K562 (cell line): ENCODE measurements around the gene HSD3B2. TPM values are rescaled to one million over a fixed set of nuclear protein-coding genes. Genes with fewer than 3 reads are reported as not detected.

Experiments
- ATAC-seq: fragments of 200-7000 bp; cut with Tn5 transposase; 3 replicates; pipeline ENCODE4 v1.9.1; 2020; ENCODE audit warnings: moderate library complexity
- BruUV-seq: library from RNA; stranded (reverse); fragments of 400-500 nt; replicated peaks from 2 replicates; lab custom pipeline; 2021; lab: Mats Ljungman, UMichigan
- CTCF ChIA-PET: fragments of 300-600 bp; formaldehyde crosslinking; extraction: SDS; loops from one replicate; lab custom pipeline; 2021; ENCODE audit warnings: low intra/inter-chr PET ratio; lab: Yijun Ruan, JAX
- POLR2A ChIA-PET: fragments of 300-600, 350-650 bp; sonication (Branson Sonifier 250); formaldehyde crosslinking; extraction: SDS; loops from one replicate; lab custom pipeline; 2021; ENCODE audit warnings: antibody characterized with exemption, inconsistent platforms; lab: Yijun Ruan, JAX
- DNase-seq, 4 experiments: peaks; one replicate each; pipeline versions ENCODE4 v3.0.0 to v3.0.0-alpha.2; 2011 to 2018; ENCODE audit warnings: low spot score in 3 of 4, mixed read lengths in 3 of 4; ENCODE audit errors: extremely low read depth in 1 of 4
- FAIRE-seq: peaks from 2 replicates; lab custom pipeline; 2011; peaks lifted over from hg19 to GRCh38; lab: Jason Lieb, UNC
- H2AFZ ChIP-seq: 2 replicates; pipeline ENCODE4 v1.6.0; 2011; ENCODE audit warnings: low read depth, low read length, control low read depth, inconsistent platforms
- H3K27ac ChIP-seq: fragments of 200-600 bp; 3 replicates; pipeline ENCODE4 v1.8.0; 2011; ENCODE audit warnings: low read depth, mild to moderate bottlenecking, control low read depth, inconsistent platforms, low read length, moderate library complexity, mixed read lengths; ENCODE audit errors: extremely low read depth
- H3K27me3 ChIP-seq, 2 experiments: fragments of 300-600 bp in 1 of 2; 2 replicates in 1 of 2; 3 replicates in 1 of 2; pipeline versions ENCODE4 v1.6.0 to v1.8.0; 2011; ENCODE audit warnings: inconsistent platforms in 2 of 2, low read length in 2 of 2, mild to moderate bottlenecking in 1 of 2, mixed read lengths in 1 of 2, moderate library complexity in 1 of 2; ENCODE audit not compliant: control insufficient read depth in 2 of 2, insufficient read depth in 2 of 2
- H3K36me3 ChIP-seq: fragments of 300-600 bp; 3 replicates; pipeline ENCODE4 v1.8.0; 2011; ENCODE audit warnings: mild to moderate bottlenecking, low read length, inconsistent platforms; ENCODE audit not compliant: control insufficient read depth, insufficient read depth
- H3K4me1 ChIP-seq, 2 experiments: fragments of 200-600 bp in 1 of 2; replicated peaks in 1 of 2; 2 replicates in 1 of 2; 3 replicates in 1 of 2; pipeline versions ENCODE4 v1.5.1 to v1.8.0; 2011; ENCODE audit warnings: inconsistent platforms in 2 of 2, low read length in 2 of 2, mild to moderate bottlenecking in 1 of 2, mixed read lengths in 1 of 2, moderate library complexity in 1 of 2; ENCODE audit not compliant: control insufficient read depth in 2 of 2, insufficient read depth in 2 of 2
- H3K4me2 ChIP-seq: 2 replicates; pipeline ENCODE4 v1.6.1; 2011; ENCODE audit warnings: low read length, control low read depth, inconsistent platforms, mixed read lengths; ENCODE audit not compliant: insufficient read depth
- H3K4me3 ChIP-seq: fragments of 200-600 bp; sonication (generic), shearing (Covaris generic); 2 replicates; pipeline ENCODE4 v1.5.1; 2016; ENCODE audit warnings: control low read depth, inconsistent platforms
- H3K79me2 ChIP-seq: fragments of 200-600 bp; 3 replicates; pipeline ENCODE4 v1.8.0; 2011; ENCODE audit warnings: low read length, inconsistent platforms; ENCODE audit not compliant: control insufficient read depth, insufficient read depth
- H3K9ac ChIP-seq, 2 experiments: 2 replicates each; pipeline versions ENCODE4 v1.6.0 to v1.6.1; 2011; ENCODE audit warnings: low read depth in 2 of 2, low read length in 2 of 2, control low read depth in 1 of 2, inconsistent platforms in 1 of 2, mild to moderate bottlenecking in 1 of 2, mixed read lengths in 1 of 2; ENCODE audit not compliant: insufficient read depth in 1 of 2
- H3K9me1 ChIP-seq: one replicate; pipeline ENCODE4 v1.6.0; 2011; ENCODE audit warnings: inconsistent platforms, mild to moderate bottlenecking, low read length, moderate library complexity; ENCODE audit not compliant: control insufficient read depth, insufficient read depth
- H3K9me3 ChIP-seq: replicated peaks from 2 replicates; pipeline ENCODE4 v1.5.1; 2011; ENCODE audit warnings: low read depth, low read length, inconsistent platforms; ENCODE audit not compliant: control insufficient read depth, insufficient read depth
- H4K20me1 ChIP-seq: replicated peaks from 2 replicates; pipeline ENCODE4 v1.6.1; 2011; ENCODE audit warnings: low read length, inconsistent platforms, mixed read lengths; ENCODE audit not compliant: control insufficient read depth, insufficient read depth
- PHF20 ChIP-seq: fragments of 450-650 bp; IDR thresholded peaks from 2 replicates; pipeline ENCODE4 v1.6.1; 2018; ENCODE audit not compliant: partially characterized antibody
- SMC3 ChIP-seq: conservative IDR thresholded peaks from 2 replicates; pipeline ENCODE4 v1.6.1; 2011; ENCODE audit warnings: low read depth, low read length, improper control_type of control experiment; ENCODE audit not compliant: insufficient read depth
- U2AF2 ChIP-seq: fragments of 200-400 bp; formaldehyde crosslinking; optimal IDR thresholded peaks from 2 replicates; pipeline ENCODE3; 2017; ENCODE audit warnings: low read depth, mild to moderate bottlenecking, low read length
- ZBTB40 ChIP-seq, 2 experiments: fragments of 450-650 bp in 1 of 2; sonication (generic) in 1 of 2; formaldehyde crosslinking in 1 of 2; IDR thresholded peaks; 2 replicates each; pipeline versions ENCODE4 v1.7.1 to v1.9.0; 2016 to 2022; ENCODE audit warnings: inconsistent platforms in 1 of 2, mild to moderate bottlenecking in 1 of 2, missing genetic modification reagents in 1 of 2
- ZNF280B ChIP-seq: fragments of 250-450 bp; sonication (Bioruptor Pico); IDR thresholded peaks from 2 replicates; pipeline ENCODE4 v1.5.1; 2021; ENCODE audit warnings: mild to moderate bottlenecking
- WGBS: fragments of 100-300 bp; shearing (Covaris generic); methylation state at CpG from one replicate; pipeline ENCODE4 v1.1.6; 2016; ENCODE audit warnings: low coverage, mixed read lengths; ENCODE audit not compliant: insufficient coverage; ENCODE audit errors: missing lambda C conversion rate; 5-methylcytosine and 5-hydroxymethylcytosine counted together
- in situ Hi-C: fragments of 300-500 bp; cut with MboI; formaldehyde crosslinking; loops from 4 replicates; pipeline ENCODE4 v1.15.0; 2018; ENCODE audit warnings: inconsistent platforms, mixed read lengths
- intact Hi-C: fragments of 100-400 bp; cut with micrococcal nuclease; formaldehyde crosslinking; loops from 2 replicates; pipeline ENCODE4 v1.14.2; 2022
- polyA plus RNA-seq, 8 experiments: library from polyadenylated mRNA; depleted of rRNA in 4 of 8; stranded (reverse) in 5 of 8; unstranded in 3 of 8; fragments of >200 nt; fragmentation: Nextera tagmentation in 2 of 8; fragmentation: Illumina TruSeq in 1 of 8; extraction: Ambion mirVana in 2 of 8; extraction: Trizol in 1 of 8; gene quantifications; 2 replicates each; pipeline versions ENCODE4 v1.2.1 to v1.2.3, GENCODE V29; 2011 to 2014; ENCODE audit warnings: inconsistent platforms in 1 of 8, missing spikeins in 1 of 8
- total RNA-seq, 7 experiments: library from RNA; depleted of rRNA in 6 of 7; stranded (reverse); fragments of >200 nt in 6 of 7; fragmentation: Illumina TruSeq in 2 of 7; extraction: Trizol in 2 of 7; gene quantifications; 2 replicates each; pipeline versions ENCODE4 v1.2.1 to v1.2.3, GENCODE V29; 2011 to 2021; ENCODE audit warnings: low replicate concordance in 1 of 7

HSD3B2 gene
- total and polyA plus RNA-seq, 9 of the 15 experiments (the other 6 are each of a cell fraction or from before 2014, with no cell fraction given), result 1.1 TPM; not detected in 8

- H3K4me2 ChIP-seq, result no peak overlapping the region
- no peaks in the 10 kb centered on the region for H3K36me3 ChIP-seq
- ATAC-seq (no peak), DNase-seq (no peak), FAIRE-seq (no peak)
- TF ChIP-seq ZBTB40 (IDR thresholded peaks at IDR 0.05), result no peak
- TF ChIP-seq ZBTB40 (CRISPR knock-in tag; IDR thresholded peaks at IDR 0.05), result no peak
- TF ChIP-seq SMC3, result no peak
- TF ChIP-seq ZNF280B (CRISPR knock-in tag), result no peak
- no peak for TF ChIP-seq U2AF2
- TF ChIP-seq PHF20, result no peak
- H4K20me1 ChIP-seq, result peaks cover 8% of the 10 kb centered on the region; the same call in 1 of the 2 replicates
- WGBS, result 0% methylated on average over 2 of the region's 2 CpGs
- intact Hi-C loops, result loop anchor here (5.0 kb wide), 1 partner anchor 305 kb away; no protein-coding TSS in a partner anchor
- in situ Hi-C loops, result no loop called here
- no peaks in the 10 kb centered on the region for H3K79me2 ChIP-seq
- ChIA-PET CTCF (no interaction called here), POLR2A (no interaction called here)
- H3K27ac ChIP-seq, result no peak overlapping the region
- no TSS peak for BruUV-seq
- no peak overlapping the region for H3K4me3 ChIP-seq
- no peaks in the 10 kb centered on the region for H3K4me1 ChIP-seq
- no peak overlapping the region for H3K9ac ChIP-seq
- H3K9me1 ChIP-seq, result no peaks in the 10 kb centered on the region
- no peak overlapping the region for H2AFZ ChIP-seq
- peaks cover 0 to 8% of the 10 kb centered on the region in 2 experiments; a peak in 1 of 5 replicates for H3K27me3 ChIP-seq
- no peaks in the 10 kb centered on the region for H3K9me3 ChIP-seq
Measured at GRCh38 chr1:119371815-119372214, 43.1 kb upstream of the HSD3B2 start.
